BLaER1 treated with 17β-estradiol and CSF1 and Interleukin-3, amounts not matched to agents 10 nM and 100 nM (cell line): Measurements from ENCODE around the gene NELFE.
A peak's percentile ranks its signal among the peaks of the same experiment; 100 is the strongest.
"Not testable (repeated sequence)": the region's sequence is repeated elsewhere in the genome, so short reads cannot be mapped to it uniquely, and the experiment has no call there.

Experiments used
- H3K27ac ChIP-seq, 11 experiments: shearing (Covaris generic); formaldehyde crosslinking; 2 replicates each; pipeline ENCODE4 v1.8.1; 2022
- H3K27me3 ChIP-seq, 11 experiments: shearing (Covaris generic); formaldehyde crosslinking; 2 replicates each; pipeline ENCODE4 v1.8.1; 2022
- H3K36me3 ChIP-seq, 11 experiments: shearing (Covaris generic); formaldehyde crosslinking; 2 replicates each; pipeline ENCODE4 v1.8.1; 2022
- H3K4me1 ChIP-seq, 10 experiments: shearing (Covaris generic); formaldehyde crosslinking; 2 replicates each; pipeline ENCODE4 v1.8.1; 2022
- H3K4me2 ChIP-seq, 11 experiments: shearing (Covaris generic); formaldehyde crosslinking; 2 replicates each; pipeline ENCODE4 v1.8.1; 2022
- H3K4me3 ChIP-seq, 10 experiments: shearing (Covaris generic); formaldehyde crosslinking; 2 replicates each; pipeline ENCODE4 v1.8.1; 2022
- H3K9ac ChIP-seq, 11 experiments: shearing (Covaris generic); formaldehyde crosslinking; 2 replicates each; pipeline ENCODE4 v1.8.1; 2022
- H3K9me3 ChIP-seq, 11 experiments: shearing (Covaris generic); formaldehyde crosslinking; replicated peaks in 1 of 11; 2 replicates each; pipeline ENCODE4 v1.8.1; 2022
- H4K20me1 ChIP-seq, 11 experiments: shearing (Covaris generic); formaldehyde crosslinking; 2 replicates each; pipeline ENCODE4 v1.8.1; 2022
- Cebpa-rat ChIP-seq, 11 experiments: shearing (Covaris generic); IDR thresholded peaks; 2 replicates each; pipeline ENCODE4 v1.8.1; 2022

The NELFE gene

DNA sequence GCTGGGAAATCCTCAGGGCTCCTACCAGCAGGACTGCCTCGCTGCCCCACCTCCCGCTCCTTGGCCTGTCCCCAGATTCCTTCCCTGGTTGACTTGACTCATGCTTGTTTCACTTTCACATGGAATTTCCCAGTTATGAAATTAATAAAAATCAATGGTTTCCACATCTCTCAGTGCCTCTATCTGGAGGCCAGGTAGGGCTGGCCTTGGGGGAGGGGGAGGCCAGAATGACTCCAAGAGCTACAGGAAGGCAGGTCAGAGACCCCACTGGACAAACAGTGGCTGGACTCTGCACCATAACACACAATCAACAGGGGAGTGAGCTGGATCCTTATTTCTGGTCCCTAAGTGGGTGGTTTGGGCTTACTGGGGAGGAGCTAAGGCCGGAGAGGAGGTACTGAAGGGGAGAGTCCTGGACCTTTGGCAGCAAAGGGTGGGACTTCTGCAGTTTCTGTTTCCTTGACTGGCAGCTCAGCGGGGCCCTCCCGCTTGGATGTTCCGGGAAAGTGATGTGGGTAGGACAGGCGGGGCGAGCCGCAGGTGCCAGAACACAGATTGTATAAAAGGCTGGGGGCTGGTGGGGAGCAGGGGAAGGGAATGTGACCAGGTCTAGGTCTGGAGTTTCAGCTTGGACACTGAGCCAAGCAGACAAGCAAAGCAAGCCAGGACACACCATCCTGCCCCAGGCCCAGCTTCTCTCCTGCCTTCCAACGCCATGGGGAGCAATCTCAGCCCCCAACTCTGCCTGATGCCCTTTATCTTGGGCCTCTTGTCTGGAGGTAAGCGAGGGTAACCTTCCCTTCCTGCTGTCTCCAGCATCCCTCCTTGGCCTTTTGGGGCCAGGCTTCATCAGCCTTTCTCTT lies 13.0 kb downstream of the NELFE start, which contains the start of gene CFB:
Gene CFB (plus strand): TSS at position 589 of the 863 bp plus-strand sequence. CDS start 127 bp downstream, at position 716.
- Histone ChIP-seq H3K4me3 (no peak within 1 kb of the TSS), H3K9me3 (no peaks in the 10 kb centered on the region), H3K4me1 (peaks cover 1 to 31% (median 14%) of the 10 kb centered on the region in 10 experiments; a peak in 19 of 20 replicates), H3K4me2 (peak within 1 kb of the TSS in 7 of 11 experiments; percentile 0 to 82 (median 56); a peak in 11 of 22 replicates), H3K27ac (peak within 1 kb of the TSS in 2 of 11 experiments; percentile 6 to 37; a peak in 3 of 22 replicates), H3K27me3 (no peaks in the 10 kb centered on the region), H3K9ac (peak within 1 kb of the TSS in 1 of 11 experiments; percentile 12; a peak in 1 of 22 replicates), H4K20me1 (no peaks in the 10 kb centered on the region), H3K36me3 (peaks cover 0 to 11% (median 8%) of the 10 kb centered on the region in 11 experiments; a peak in 16 of 22 replicates)
- no peak for TF ChIP-seq Cebpa-rat (IDR thresholded peaks at IDR 0.05)

DNA sequence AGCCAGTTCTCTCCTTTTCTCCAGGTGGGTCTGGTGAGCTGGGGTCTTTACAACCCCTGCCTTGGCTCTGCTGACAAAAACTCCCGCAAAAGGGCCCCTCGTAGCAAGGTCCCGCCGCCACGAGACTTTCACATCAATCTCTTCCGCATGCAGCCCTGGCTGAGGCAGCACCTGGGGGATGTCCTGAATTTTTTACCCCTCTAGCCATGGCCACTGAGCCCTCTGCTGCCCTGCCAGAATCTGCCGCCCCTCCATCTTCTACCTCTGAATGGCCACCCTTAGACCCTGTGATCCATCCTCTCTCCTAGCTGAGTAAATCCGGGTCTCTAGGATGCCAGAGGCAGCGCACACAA lies 13.6 kb downstream of the NELFE start:
- H3K27ac ChIP-seq, result no peak overlapping the region
- no peak for TF ChIP-seq Cebpa-rat (IDR thresholded peaks at IDR 0.05)
- H3K36me3 ChIP-seq, result peaks cover 0 to 5% (median 2%) of the 10 kb centered on the region in 11 experiments; a peak in 6 of 22 replicates
- H3K9ac ChIP-seq, result peak overlapping the region in 1 of 11 experiments; percentile 12; a peak in 1 of 22 replicates
- H3K4me2 ChIP-seq, result peak overlapping the region in 7 of 11 experiments; percentile 0 to 82 (median 56); a peak in 9 of 22 replicates
- no peaks in the 10 kb centered on the region for H3K9me3 ChIP-seq
- peaks cover 7 to 37% (median 20%) of the 10 kb centered on the region in 10 experiments for H3K4me1 ChIP-seq
- no peaks in the 10 kb centered on the region for H4K20me1 ChIP-seq
- no peaks in the 10 kb centered on the region for H3K27me3 ChIP-seq
- H3K4me3 ChIP-seq, result no peak overlapping the region

DNA sequence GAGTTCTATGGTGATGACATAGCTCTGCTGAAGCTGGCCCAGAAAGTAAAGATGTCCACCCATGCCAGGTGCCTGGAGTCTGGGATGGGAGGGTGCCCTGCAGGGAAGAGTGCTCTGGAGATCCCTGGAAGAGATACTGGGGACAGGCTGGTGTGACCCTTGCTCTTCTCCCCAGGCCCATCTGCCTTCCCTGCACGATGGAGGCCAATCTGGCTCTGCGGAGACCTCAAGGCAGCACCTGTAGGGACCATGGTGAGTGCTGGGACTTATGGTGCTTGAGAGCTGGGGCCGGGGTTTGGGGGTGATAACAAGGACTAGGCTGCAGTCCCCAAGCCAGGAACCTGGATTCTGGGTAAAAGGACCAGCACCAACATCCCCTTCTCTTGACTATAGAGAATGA lies 15.0 kb downstream of the NELFE start:
- no peak overlapping the region for H3K4me3 ChIP-seq
- H3K4me1 ChIP-seq, result peaks cover 14 to 34% (median 22%) of the 10 kb centered on the region in 10 experiments
- H4K20me1 ChIP-seq, result no peaks in the 10 kb centered on the region
- H3K36me3 ChIP-seq, result no peaks in the 10 kb centered on the region
- TF ChIP-seq Cebpa-rat (IDR thresholded peaks at IDR 0.05), result no peak
- H3K4me2 ChIP-seq, result no peak overlapping the region
- no peaks in the 10 kb centered on the region for H3K27me3 ChIP-seq
- no peak overlapping the region for H3K9ac ChIP-seq
- H3K27ac ChIP-seq, result no peak overlapping the region
- no peaks in the 10 kb centered on the region for H3K9me3 ChIP-seq

GRCh38 chr6:31940256-31940664 lies 18.5 kb downstream of the NELFE start:
- Histone ChIP-seq H3K4me1 (peaks cover 4 to 32% (median 22%) of the 10 kb centered on the region in 10 experiments), H3K4me2 (peak overlapping the region in 8 of 11 experiments; percentile 31 to 76 (median 61); a peak in 16 of 22 replicates), H3K9me3 (no peaks in the 10 kb centered on the region), H3K4me3 (no peak overlapping the region), H3K9ac (peak overlapping the region in 3 of 11 experiments; percentile 1 to 29 (median 2); a peak in 5 of 22 replicates), H3K27me3 (no peaks in the 10 kb centered on the region), H4K20me1 (no peaks in the 10 kb centered on the region), H3K36me3 (no peaks in the 10 kb centered on the region), H3K27ac (no peak overlapping the region; a peak in 1 of 22 replicates)
- no peak for TF ChIP-seq Cebpa-rat (IDR thresholded peaks at IDR 0.05)

DNA sequence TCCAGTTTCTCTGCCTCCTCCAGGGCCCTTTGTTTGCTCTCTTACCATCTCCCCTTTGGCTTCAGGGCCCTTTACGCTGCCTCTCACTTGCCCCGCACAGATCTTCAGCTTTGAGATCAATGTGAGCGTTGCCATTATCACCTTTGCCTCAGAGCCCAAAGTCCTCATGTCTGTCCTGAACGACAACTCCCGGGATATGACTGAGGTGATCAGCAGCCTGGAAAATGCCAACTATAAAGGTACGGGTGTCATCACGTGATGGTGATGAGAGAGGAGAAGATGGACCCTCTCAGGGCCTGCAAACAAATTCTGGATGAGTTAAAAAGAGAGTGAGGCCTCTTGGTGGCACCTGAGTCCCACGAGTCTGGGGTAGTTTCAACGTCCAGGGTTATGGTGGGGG lies 22.9 kb downstream of the NELFE start:
- Histone ChIP-seq H3K9ac (no peak overlapping the region), H3K4me1 (peaks cover 7 to 26% (median 17%) of the 10 kb centered on the region in 10 experiments; a peak in 17 of 20 replicates), H4K20me1 (no peaks in the 10 kb centered on the region), H3K9me3 (no peaks in the 10 kb centered on the region), H3K27me3 (no peaks in the 10 kb centered on the region), H3K36me3 (no peaks in the 10 kb centered on the region), H3K4me3 (no peak overlapping the region), H3K27ac (no peak overlapping the region), H3K4me2 (peak overlapping the region in 1 of 11 experiments; percentile 32; a peak in 2 of 22 replicates)
- TF ChIP-seq Cebpa-rat (IDR thresholded peaks at IDR 0.05), result no peak

- no peaks in the 10 kb centered on the region for H4K20me1 ChIP-seq
- H3K27me3 ChIP-seq, result no peaks in the 10 kb centered on the region
- no peak for TF ChIP-seq Cebpa-rat (IDR thresholded peaks at IDR 0.05)
- H3K36me3 ChIP-seq, result no peaks in the 10 kb centered on the region
- no peak overlapping the region for H3K27ac ChIP-seq
- no peak overlapping the region for H3K4me3 ChIP-seq
- H3K9me3 ChIP-seq, result no peaks in the 10 kb centered on the region
- peaks cover 7 to 22% (median 10%) of the 10 kb centered on the region in 10 experiments; a peak in 17 of 20 replicates for H3K4me1 ChIP-seq
- H3K4me2 ChIP-seq, result peak overlapping the region in 5 of 11 experiments; percentile 13 to 32 (median 20); a peak in 2 of 22 replicates
- no peak overlapping the region for H3K9ac ChIP-seq
Measured at GRCh38 chr6:31935021-31935420, 23.8 kb downstream of the NELFE start.

DNA sequence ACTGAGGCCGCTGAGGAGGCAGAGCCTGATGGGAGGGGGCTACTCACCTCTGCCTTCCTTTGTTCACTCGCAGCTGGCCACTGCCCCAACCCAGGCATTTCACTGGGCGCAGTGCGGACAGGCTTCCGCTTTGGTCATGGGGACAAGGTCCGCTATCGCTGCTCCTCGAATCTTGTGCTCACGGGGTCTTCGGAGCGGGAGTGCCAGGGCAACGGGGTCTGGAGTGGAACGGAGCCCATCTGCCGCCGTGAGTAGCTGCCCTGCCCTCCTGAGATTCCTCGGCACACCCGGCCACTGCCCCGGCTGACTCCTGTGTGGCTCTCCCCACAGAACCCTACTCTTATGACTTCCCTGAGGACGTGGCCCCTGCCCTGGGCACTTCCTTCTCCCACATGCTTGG lies 25.2 kb downstream of the NELFE start:
- Histone ChIP-seq H3K4me1 (peaks cover 0 to 22% (median 10%) of the 10 kb centered on the region in 10 experiments; a peak in 9 of 20 replicates), H3K9ac (no peak overlapping the region), H3K36me3 (no peaks in the 10 kb centered on the region), H4K20me1 (no peaks in the 10 kb centered on the region), H3K4me3 (no peak overlapping the region), H3K4me2 (no peak overlapping the region), H3K27ac (no peak overlapping the region), H3K9me3 (no peaks in the 10 kb centered on the region), H3K27me3 (no peaks in the 10 kb centered on the region)
- no peak for TF ChIP-seq Cebpa-rat (IDR thresholded peaks at IDR 0.05)

- not testable (repeated sequence) for H4K20me1 ChIP-seq, H3K4me2 ChIP-seq, H3K4me3 ChIP-seq, H3K36me3 ChIP-seq, H3K9me3 ChIP-seq, H3K27me3 ChIP-seq, H3K27ac ChIP-seq, H3K9ac ChIP-seq
- peaks cover 0 to 23% (median 10%) of the 10 kb centered on the region in 10 experiments; a peak in 11 of 20 replicates for H3K4me1 ChIP-seq
Measured at GRCh38 chr6:31932137-31932536, 26.6 kb downstream of the NELFE start.

GRCh38 chr6:31930962-31931361 lies 27.8 kb downstream of the NELFE start:
- Histone ChIP-seq H3K27me3 (no peaks in the 10 kb centered on the region), H3K36me3 (no peaks in the 10 kb centered on the region), H3K4me2 (no peak overlapping the region), H3K4me3 (no peak overlapping the region), H3K27ac (no peak overlapping the region), H3K9ac (no peak overlapping the region), H4K20me1 (no peaks in the 10 kb centered on the region), H3K9me3 (peaks cover 0 to 4% (median 0%) of the 10 kb centered on the region in 11 experiments; a peak in 3 of 22 replicates), H3K4me1 (peaks cover 0 to 23% (median 8%) of the 10 kb centered on the region in 10 experiments; a peak in 11 of 20 replicates)
- TF ChIP-seq Cebpa-rat (IDR thresholded peaks at IDR 0.05), result no peak
